Large intestine (tissue), 3 donors: ENCODE data around the gene PTPRN2. TPM values are rescaled to one million over a fixed set of nuclear protein-coding genes. Genes with fewer than 3 reads are reported as not detected.

ENCODE experiments used
- DNase-seq, 2 donors: peaks; one replicate each; pipeline versions ENCODE4 v3.0.0 to v3.0.0-alpha.2; 2013
- H3K27ac ChIP-seq: one replicate; pipeline ENCODE4 v1.5.1; 2013; ENCODE audit warnings: low read length
- H3K27me3 ChIP-seq: 2 replicates; pipeline ENCODE4 v1.6.1; 2013; ENCODE audit warnings: low read length; ENCODE audit not compliant: control insufficient read depth, insufficient read depth
- H3K36me3 ChIP-seq: 2 replicates; pipeline ENCODE4 v1.6.1; 2013; ENCODE audit warnings: low read length; ENCODE audit not compliant: control insufficient read depth, insufficient read depth
- H3K4me1 ChIP-seq: one replicate; pipeline ENCODE4 v1.6.1; 2013; ENCODE audit warnings: low read length; ENCODE audit not compliant: control insufficient read depth, insufficient read depth
- H3K4me3 ChIP-seq: one replicate; pipeline ENCODE4 v1.5.1; 2013; ENCODE audit warnings: low read length
- H3K9me3 ChIP-seq: one replicate; pipeline ENCODE4 v1.6.1; 2013; ENCODE audit warnings: mild to moderate bottlenecking, low read depth, low read length, moderate library complexity; ENCODE audit not compliant: control insufficient read depth
- WGBS: methylation state at CpG from one replicate; pipeline ENCODE4 v1.1.5; 2013; ENCODE audit warnings: low lambda C conversion rate; ENCODE audit not compliant: insufficient coverage; 5-methylcytosine and 5-hydroxymethylcytosine counted together
- polyA plus RNA-seq: library from polyadenylated mRNA; unstranded; fragments of 120-200 nt; gene quantifications from one replicate; pipeline ENCODE4 v1.2.1, GENCODE V29; 2013

The PTPRN2 gene
- polyA plus RNA-seq, 1 donor = 13.4 TPM

DNA sequence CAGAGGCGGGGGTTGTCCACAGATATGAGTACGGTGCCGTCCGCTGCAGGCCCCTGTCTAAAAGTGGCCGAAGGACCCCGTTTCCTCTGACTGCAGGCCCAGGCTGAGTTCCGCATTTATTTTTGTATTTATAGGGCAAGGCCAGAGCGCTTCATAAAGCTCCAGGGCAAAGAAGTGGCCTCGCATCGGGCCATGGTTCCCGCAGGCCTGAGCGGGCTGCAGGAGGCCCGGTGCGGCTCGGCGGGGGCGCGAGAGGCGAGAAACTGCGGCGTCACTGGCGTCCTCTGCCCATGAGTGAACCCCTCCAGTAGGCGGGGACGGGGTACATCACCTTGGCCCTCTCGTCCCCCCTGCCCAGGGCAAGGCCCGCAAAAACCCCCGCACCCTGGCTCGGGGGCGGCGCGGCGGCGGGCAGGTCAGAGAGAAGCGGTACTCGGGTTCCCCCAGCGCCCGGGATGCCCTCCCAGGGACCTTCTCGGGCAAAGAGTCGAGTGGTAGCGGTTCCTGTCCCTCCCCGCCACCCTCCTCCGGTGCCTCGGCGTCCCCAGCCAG, 895.1 kb downstream of the PTPRN2 start:
- H3K4me3 ChIP-seq = no peak overlapping the region
- H3K36me3 ChIP-seq = no peaks in the 10 kb centered on the region
- H3K27ac ChIP-seq = no peak overlapping the region
- DNase-seq = no peak
- H3K4me1 ChIP-seq = no peaks in the 10 kb centered on the region
- H3K9me3 ChIP-seq = peaks cover 3% of the 10 kb centered on the region
- WGBS = no CpG with 5 or more reads among the region's 44 CpGs
- peaks cover 61% of the 10 kb centered on the region for H3K27me3 ChIP-seq

DNA sequence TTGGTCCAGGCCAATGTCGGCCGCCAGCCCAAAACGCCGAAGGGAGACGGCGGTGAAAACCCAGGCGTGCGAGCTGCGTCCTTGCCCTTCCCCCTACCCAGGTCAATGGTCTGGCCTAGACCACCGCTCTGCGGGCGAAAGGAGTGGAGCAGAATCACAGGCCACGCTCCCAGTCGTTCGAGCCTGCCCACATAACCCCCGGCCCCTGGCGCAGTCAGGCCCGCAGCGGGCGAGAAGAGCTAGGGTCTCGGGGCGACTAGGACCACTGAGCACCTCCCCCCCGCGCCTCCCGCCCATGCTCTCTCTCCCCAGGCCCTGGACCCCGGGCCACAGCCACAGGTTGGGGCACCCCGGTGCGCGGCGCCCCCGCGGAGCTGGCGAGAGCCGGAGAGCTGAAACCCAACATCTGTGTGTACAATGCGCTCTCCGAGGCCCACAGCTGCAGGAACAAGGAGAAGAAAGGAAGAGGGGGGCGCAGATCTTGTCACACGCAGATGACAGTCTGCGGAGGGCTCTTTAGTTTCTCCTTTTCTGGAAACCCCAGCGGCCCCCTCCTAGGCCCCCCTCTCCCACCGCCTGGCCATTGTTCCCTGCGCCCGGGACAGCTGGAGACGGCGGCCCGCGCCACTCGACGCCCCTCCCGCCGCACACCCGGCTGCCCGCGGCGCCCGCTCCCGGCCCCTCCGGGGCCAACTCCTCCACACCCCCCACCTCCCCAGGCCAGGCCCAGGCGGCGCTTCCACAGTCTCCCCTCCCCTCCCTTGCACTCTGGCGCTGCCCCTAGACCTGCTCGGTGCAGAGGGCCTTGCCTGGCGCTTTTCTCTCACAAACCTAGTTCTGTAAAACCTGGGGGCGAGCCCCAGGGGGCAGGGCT, 895.8 kb downstream of the PTPRN2 start:
- DNase-seq = no peak
- no peaks in the 10 kb centered on the region for H3K36me3 ChIP-seq
- H3K4me1 ChIP-seq = no peaks in the 10 kb centered on the region
- no CpG with 5 or more reads among the region's 64 CpGs for WGBS
- peaks cover 66% of the 10 kb centered on the region for H3K27me3 ChIP-seq
- H3K9me3 ChIP-seq = peaks cover 3% of the 10 kb centered on the region
- no peak overlapping the region for H3K27ac ChIP-seq
- no peak overlapping the region for H3K4me3 ChIP-seq

DNA sequence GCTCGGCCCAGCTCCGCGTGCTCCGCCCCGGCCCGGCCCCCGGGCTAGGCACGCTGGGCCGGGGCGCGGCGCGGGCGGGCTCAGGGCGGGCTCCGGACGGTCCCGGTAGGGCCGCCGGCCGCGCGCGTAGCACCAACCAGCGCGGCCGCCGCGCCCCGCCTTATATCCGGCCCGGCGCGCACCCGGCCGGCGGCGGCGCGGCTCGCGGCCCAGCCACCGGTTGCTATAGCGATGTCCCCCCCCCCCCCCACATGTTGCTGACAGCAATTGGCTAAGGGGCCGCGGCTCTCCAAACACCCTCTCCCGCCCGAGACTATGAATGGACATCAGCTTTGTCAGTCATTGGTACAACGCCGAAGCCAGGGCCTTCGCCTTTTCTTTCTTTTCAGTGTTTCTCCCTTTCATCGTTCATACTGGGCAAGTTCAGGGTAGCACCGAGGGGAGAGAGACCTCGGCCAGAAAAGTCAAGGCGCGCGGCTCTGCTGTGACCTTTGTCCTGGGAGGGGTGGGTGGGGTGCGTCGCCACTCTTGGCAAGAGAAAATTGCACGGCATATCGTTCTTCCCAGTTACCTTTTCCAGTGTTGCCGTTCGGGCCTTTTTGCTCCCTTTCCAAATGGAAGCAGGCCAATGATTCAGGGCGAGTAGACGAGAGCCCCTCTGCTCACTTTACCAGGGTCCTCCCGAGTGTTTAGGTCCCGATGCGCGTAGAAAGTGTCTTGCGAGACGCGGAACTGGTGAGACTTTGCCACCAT, 896.6 kb downstream of the PTPRN2 start:
- peak; percentile 31 to 44 for DNase-seq
- no peaks in the 10 kb centered on the region for H3K4me1 ChIP-seq
- no CpG with 5 or more reads among the region's 72 CpGs for WGBS
- H3K27ac ChIP-seq = no peak overlapping the region
- H3K27me3 ChIP-seq = peaks cover 75% of the 10 kb centered on the region
- H3K9me3 ChIP-seq = peaks cover 3% of the 10 kb centered on the region
- no peak overlapping the region for H3K4me3 ChIP-seq
- H3K36me3 ChIP-seq = no peaks in the 10 kb centered on the region

DNA sequence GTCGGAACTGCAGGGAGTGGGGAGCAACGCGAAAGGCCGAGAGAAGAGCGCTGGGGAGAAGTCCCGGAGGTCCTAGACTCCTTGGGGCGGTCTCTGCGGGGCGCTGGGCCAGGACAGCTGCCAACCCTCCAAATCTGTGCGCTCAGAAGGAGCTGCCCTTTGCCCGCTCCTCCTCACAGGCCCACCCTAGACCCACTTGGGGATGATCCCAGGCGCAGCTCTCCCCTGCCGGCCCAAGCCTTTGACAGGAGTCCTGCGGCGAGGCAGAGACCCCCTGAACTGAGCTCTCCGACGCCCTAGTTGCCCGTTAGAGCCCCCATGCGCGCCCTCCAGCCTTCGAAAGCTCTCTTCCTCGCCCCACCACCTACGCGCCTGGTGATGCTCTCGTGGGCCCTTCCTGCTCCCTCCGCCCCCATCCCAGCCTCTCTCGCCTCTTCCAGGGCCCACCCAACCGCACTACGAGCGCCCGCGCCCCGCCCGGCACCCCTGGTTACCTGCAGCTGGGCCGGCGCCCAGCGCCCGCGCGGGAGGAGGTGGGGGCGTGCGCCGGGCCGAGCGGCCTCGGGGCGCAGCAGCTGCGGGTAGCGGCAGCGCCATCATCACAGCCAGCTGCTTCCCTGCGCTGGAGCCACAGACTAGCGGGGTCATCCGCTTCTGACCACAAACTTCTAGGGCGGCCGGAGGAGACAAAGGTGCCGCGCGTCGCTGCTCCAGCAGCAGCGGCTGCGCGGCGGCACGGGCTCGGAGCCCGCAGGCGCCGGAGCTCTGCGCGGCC, 897.4 kb downstream of the PTPRN2 start:
- Histone ChIP-seq H3K4me1 (no peaks in the 10 kb centered on the region), H3K27me3 (peaks cover 82% of the 10 kb centered on the region), H3K9me3 (peaks cover 3% of the 10 kb centered on the region), H3K36me3 (no peaks in the 10 kb centered on the region), H3K27ac (no peak overlapping the region), H3K4me3 (no peak overlapping the region)
- WGBS = no CpG with 5 or more reads among the region's 70 CpGs
- no peak for DNase-seq

DNA sequence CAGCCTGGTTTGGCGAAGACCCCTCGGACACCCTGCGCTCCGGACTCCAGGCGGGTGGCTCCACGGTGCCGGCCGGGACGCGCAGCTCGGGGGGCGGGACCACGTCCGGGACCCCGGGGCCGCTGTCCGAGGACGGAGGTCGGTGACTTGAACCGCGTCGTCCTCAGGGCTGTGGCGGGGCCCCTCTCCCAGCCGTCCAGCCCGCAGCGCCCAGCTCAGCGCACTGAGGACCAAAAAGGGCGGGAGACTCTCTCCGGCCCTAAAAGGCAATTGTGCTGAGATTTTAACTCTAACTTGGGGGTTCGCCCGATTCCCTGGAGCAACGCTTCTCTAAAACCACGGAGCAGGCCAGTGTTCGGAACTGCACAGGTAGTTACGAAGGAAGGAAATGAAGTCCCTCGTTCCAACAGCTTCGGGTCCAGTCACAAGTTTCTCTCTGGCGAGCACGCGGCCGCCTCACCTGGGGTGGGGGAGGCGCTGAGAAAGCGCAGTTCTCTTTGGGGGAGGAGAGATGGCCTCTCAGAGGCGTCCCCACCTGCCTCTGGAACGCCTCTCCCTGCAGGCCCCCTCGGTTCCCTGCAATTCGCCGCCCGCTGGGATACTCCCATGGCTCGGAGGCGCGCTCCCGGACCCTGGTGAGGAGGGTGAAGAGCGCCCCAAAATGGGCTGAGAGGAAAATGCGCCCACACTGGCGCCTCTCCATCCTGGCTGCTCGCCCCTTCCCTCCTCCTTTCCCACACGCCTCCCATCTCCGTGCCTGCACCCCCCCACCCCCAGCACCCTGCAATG, 898.2 kb downstream of the PTPRN2 start:
- DNase-seq = no peak
- H3K4me1 ChIP-seq = no peaks in the 10 kb centered on the region
- WGBS = no CpG with 5 or more reads among the region's 59 CpGs
- no peaks in the 10 kb centered on the region for H3K36me3 ChIP-seq
- H3K27ac ChIP-seq = no peak overlapping the region
- H3K9me3 ChIP-seq = peaks cover 3% of the 10 kb centered on the region
- no peak overlapping the region for H3K4me3 ChIP-seq
- H3K27me3 ChIP-seq = peaks cover 84% of the 10 kb centered on the region

DNA sequence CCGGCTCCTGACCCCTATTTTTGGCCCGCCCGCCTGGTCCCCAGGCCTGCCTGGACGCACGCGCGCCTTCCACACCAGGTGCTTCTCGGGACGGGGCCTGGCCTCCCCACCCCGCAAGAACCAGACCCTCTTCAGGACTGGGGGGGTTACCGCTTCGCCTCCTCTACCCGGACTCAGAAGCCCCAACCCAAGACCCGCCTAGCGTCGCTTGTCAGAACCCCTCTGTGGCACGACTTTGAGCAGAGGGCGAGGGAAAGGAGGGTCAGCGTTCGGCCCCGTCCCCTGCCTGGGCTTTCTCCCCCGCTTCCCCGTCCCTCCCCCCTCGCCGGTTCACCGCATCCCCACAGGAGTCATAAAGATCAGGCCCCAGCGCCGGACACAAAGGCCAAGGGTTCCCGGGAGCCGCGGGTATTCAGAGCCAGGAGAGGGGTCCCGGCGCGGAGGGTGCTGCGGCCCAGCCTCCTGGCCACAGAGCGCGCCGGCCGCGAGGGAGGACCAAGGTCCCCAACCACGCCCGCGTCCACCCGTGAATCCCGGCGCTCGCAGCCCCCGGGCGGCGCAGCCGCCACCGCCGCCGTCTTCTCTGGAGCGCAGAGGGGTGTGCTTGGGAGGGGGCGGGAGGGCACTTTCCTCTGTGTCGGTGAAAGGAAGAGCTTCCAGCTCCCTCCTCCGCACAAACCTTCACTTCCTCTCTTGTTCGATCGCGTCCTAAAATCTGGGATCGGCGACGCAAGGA, 898.9 kb downstream of the PTPRN2 start:
- Histone ChIP-seq H3K36me3 (no peaks in the 10 kb centered on the region), H3K27me3 (peaks cover 81% of the 10 kb centered on the region), H3K27ac (no peak overlapping the region), H3K9me3 (peaks cover 3% of the 10 kb centered on the region), H3K4me1 (no peaks in the 10 kb centered on the region), H3K4me3 (no peak overlapping the region)
- no peak for DNase-seq
- no CpG with 5 or more reads among the region's 64 CpGs for WGBS

DNA sequence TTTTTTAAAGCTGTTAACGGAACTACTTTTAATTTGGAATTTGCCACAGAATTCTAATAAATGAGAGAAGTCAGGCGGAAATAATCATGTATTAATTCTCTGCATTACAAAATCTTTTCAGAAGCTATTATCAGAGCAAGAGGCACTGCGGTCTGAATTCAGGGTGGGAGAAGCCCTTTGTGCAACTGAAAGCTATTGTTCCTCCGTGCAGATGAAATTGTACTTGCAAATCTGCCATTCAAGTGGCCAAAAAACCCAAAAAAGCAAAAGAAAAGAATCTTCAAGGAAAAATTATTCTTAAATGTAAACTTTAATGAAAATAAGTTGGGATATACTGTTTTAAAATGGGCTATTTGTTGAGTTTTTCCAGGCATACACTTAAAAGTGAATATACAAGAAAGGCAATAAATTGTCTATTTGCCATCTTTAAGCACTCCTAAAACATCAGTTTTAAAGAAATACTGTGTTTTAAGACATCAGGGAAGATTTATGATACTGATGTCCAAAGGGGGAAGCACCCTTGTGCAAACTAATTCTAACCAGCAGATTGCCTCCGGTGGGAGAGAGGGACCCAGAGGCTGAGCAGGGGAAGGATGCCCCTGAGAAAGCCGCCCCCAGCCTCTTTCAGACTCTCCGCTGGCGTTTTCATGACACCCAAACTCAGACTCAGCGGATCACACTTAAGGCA, 899.6 kb downstream of the PTPRN2 start:
- 10% methylated on average over 2 of the region's 9 CpGs for WGBS
- no peak for DNase-seq
- peaks cover 3% of the 10 kb centered on the region for H3K9me3 ChIP-seq
- H3K27me3 ChIP-seq = peaks cover 83% of the 10 kb centered on the region
- H3K36me3 ChIP-seq = no peaks in the 10 kb centered on the region
- no peak overlapping the region for H3K4me3 ChIP-seq
- no peaks in the 10 kb centered on the region for H3K4me1 ChIP-seq
- no peak overlapping the region for H3K27ac ChIP-seq

DNA sequence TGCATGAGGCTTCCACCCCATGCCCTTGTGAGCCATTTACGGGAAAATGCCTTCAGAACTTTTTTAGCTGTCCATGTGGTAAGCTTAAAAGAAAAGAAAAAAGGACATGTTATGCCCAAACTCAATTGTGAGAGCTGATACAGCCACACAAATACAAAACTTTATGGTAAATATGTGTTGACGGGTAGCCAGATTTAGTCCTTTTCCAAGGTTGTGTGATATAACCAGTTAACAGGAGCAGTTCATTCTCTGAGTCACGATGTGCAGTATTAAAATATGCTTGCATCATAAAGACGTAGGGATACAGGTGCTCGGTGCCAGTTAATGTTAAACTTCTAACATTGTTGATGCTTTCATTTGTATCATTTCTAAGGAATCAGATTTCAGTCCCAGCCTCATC, 900.5 kb downstream of the PTPRN2 start:
- peaks cover 83% of the 10 kb centered on the region for H3K27me3 ChIP-seq
- H3K9me3 ChIP-seq = peaks cover 3% of the 10 kb centered on the region
- H3K27ac ChIP-seq = no peak overlapping the region
- no peak overlapping the region for H3K4me3 ChIP-seq
- no peaks in the 10 kb centered on the region for H3K36me3 ChIP-seq
- H3K4me1 ChIP-seq = no peaks in the 10 kb centered on the region
- WGBS = 0% methylated on average over 1 of the region's 5 CpGs
- DNase-seq = no peak
